Measurements from ENCODE around the gene CFAP126.

DNA sequence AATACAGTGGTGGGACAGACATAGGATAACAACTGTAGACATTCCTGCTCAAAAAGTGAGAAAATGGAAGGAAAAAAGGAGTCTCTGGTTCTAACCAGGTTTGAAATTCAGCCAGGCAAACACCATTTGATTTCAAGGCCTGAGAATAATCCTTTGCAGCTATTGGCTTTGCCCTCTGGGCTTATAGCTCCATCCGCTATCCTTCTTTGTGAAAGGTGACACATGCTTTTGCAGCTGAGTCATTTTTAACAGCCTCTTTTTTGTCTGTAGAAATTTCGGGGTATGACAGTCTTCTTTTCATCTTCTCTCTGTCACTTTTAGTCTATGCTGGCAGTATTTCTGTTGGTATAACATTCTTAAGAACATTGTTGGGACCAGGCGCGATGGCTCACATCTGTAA is 37.3 kb downstream of the CFAP126 start:
- TF ChIP-seq SUZ12 (IDR thresholded peaks at IDR 0.05; ENCODE audit: extremely low read depth, insufficient read depth, insufficient read length) (no peak), YY1 (IDR thresholded peaks at IDR 0.05; ENCODE audit: insufficient read depth, insufficient read length) (no peak), ZNF274 (IDR thresholded peaks at IDR 0.05; ENCODE audit: low read depth, low read length) (no peak)

Measured in NT2/D1 (cell line).